GM13976 (cell line): Measurements from ENCODE around the gene HOXA5.

Experiments used
- DNase-seq: peaks from one replicate; pipeline ENCODE4 v3.0.0; 2012; ENCODE audit warnings: low spot score
- CTCF ChIP-seq: IDR thresholded peaks from 2 replicates; pipeline ENCODE4 v1.5.1; 2012; ENCODE audit warnings: borderline replicate concordance, mild to moderate bottlenecking; ENCODE audit not compliant: insufficient read depth; ENCODE audit errors: extremely low read depth, missing control alignments, control extremely low read depth
- in situ Hi-C: fragments of 300-500 bp; cut with MboI; formaldehyde crosslinking; loops from one replicate; pipeline ENCODE4 v1.12.0; 2022; ENCODE audit warnings: low sequenced_read_pairs, mixed read lengths, inconsistent platforms; ENCODE audit not compliant: unreplicated experiment

Gene HOXA5

GRCh38 chr7:27189295-27189996, 46.0 kb upstream of the HOXA5 start:
- in situ Hi-C loops = no loop called here
- DNase-seq = no peak
- no peak for TF ChIP-seq CTCF

- no peak for TF ChIP-seq CTCF
- in situ Hi-C loops = no loop called here
- no peak for DNase-seq
Measured at GRCh38 chr7:27188386-27189294, 45.2 kb upstream of the HOXA5 start.

GRCh38 chr7:27187475-27188385, 44.2 kb upstream of the HOXA5 start:
- no peak for TF ChIP-seq CTCF
- no peak for DNase-seq
- in situ Hi-C loops = no loop called here

- TF ChIP-seq CTCF = no peak
- no peak for DNase-seq
- in situ Hi-C loops = no loop called here
Measured at GRCh38 chr7:27186668-27187474, 43.4 kb upstream of the HOXA5 start.

- in situ Hi-C loops = no loop called here
- TF ChIP-seq CTCF = no peak
- DNase-seq = no peak
Measured at GRCh38 chr7:27185854-27186667, 42.6 kb upstream of the HOXA5 start.
